Measurements from ENCODE around the gene CAV2.

DNA sequence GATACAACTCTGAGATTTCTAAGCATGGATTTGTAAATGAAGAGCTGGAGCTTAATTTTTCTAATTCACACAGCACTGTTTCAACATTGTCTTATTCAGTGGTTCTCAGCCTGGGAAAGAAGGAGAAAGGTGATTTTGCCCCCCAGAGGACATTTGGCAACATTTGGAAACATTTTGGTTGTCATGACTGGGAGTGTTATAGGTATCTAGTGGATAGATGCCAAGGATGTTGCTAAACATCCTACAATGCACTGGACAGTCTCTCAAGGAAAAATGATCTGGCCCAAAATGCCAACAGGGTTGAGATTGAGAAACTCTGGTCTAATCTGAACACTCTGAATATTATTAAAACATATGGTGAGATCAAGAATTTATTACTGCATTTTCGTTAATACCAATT lies 3.8 kb upstream of the CAV2 start:
- TF ChIP-seq PHF21A (IDR thresholded peaks at IDR 0.05; ENCODE audit: borderline replicate concordance, low read depth): no peak
- TF ChIP-seq, protein P1, sequence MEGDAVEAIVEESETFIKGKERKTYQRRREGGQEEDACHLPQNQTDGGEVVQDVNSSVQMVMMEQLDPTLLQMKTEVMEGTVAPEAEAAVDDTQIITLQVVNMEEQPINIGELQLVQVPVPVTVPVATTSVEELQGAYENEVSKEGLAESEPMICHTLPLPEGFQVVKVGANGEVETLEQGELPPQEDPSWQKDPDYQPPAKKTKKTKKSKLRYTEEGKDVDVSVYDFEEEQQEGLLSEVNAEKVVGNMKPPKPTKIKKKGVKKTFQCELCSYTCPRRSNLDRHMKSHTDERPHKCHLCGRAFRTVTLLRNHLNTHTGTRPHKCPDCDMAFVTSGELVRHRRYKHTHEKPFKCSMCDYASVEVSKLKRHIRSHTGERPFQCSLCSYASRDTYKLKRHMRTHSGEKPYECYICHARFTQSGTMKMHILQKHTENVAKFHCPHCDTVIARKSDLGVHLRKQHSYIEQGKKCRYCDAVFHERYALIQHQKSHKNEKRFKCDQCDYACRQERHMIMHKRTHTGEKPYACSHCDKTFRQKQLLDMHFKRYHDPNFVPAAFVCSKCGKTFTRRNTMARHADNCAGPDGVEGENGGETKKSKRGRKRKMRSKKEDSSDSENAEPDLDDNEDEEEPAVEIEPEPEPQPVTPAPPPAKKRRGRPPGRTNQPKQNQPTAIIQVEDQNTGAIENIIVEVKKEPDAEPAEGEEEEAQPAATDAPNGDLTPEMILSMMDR (IDR thresholded peaks at IDR 0.05 in 2 of 3, conservative IDR thresholded peaks at IDR 0.05 in 1 of 3; ENCODE audit: insufficient read depth in 2 of 3, low read depth in 1 of 3, low read length in 3 of 3): no peak
- no peak for TF ChIP-seq CAMTA2 (CRISPR knock-in tag; conservative IDR thresholded peaks at IDR 0.05)
- no peak for TF ChIP-seq MTA3 (IDR thresholded peaks at IDR 0.05; ENCODE audit: borderline replicate concordance)
- TF ChIP-seq CHD2 (IDR thresholded peaks at IDR 0.05; ENCODE audit: low read depth, low read length): no peak
- TF ChIP-seq CEBPB (tag; IDR thresholded peaks at IDR 0.05): no peak
- TF ChIP-seq GATA2 (CRISPR knock-in tag; IDR thresholded peaks at IDR 0.05): no peak
- no peak for TF ChIP-seq ERF (CRISPR knock-in tag; IDR thresholded peaks at IDR 0.05)
- TF ChIP-seq, protein P2, sequence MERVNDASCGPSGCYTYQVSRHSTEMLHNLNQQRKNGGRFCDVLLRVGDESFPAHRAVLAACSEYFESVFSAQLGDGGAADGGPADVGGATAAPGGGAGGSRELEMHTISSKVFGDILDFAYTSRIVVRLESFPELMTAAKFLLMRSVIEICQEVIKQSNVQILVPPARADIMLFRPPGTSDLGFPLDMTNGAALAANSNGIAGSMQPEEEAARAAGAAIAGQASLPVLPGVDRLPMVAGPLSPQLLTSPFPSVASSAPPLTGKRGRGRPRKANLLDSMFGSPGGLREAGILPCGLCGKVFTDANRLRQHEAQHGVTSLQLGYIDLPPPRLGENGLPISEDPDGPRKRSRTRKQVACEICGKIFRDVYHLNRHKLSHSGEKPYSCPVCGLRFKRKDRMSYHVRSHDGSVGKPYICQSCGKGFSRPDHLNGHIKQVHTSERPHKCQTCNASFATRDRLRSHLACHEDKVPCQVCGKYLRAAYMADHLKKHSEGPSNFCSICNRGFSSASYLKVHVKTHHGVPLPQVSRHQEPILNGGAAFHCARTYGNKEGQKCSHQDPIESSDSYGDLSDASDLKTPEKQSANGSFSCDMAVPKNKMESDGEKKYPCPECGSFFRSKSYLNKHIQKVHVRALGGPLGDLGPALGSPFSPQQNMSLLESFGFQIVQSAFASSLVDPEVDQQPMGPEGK (CRISPR knock-in tag; IDR thresholded peaks at IDR 0.05; ENCODE audit: borderline replicate concordance): no peak
- no peak for TF ChIP-seq HDAC2 (IDR thresholded peaks at IDR 0.05)
- no peak for TF ChIP-seq POLR2AphosphoS5 (IDR thresholded peaks at IDR 0.05; ENCODE audit: control insufficient read depth, insufficient read depth, low read depth, low read length)
- no peak for TF ChIP-seq SIN3A (IDR thresholded peaks at IDR 0.05; ENCODE audit: borderline replicate concordance in 2 of 2, control insufficient read depth in 1 of 2, low read depth in 2 of 2, low read length in 2 of 2)
- TF ChIP-seq, protein P3, sequence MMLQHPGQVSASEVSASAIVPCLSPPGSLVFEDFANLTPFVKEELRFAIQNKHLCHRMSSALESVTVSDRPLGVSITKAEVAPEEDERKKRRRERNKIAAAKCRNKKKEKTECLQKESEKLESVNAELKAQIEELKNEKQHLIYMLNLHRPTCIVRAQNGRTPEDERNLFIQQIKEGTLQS (IDR thresholded peaks at IDR 0.05): no peak
- TF ChIP-seq, protein P3 (CRISPR knock-in tag; conservative IDR thresholded peaks at IDR 0.05): no peak

All from K562 (cell line).